GM23338 (cell line): ENCODE measurements around the gene NIF3L1. TPM values are rescaled to one million over a fixed set of nuclear protein-coding genes. Genes with fewer than 3 reads are reported as not detected.

ENCODE experiments used
- ATAC-seq: fragments of 200-7000 bp; cut with Tn5 transposase; 3 replicates; pipeline ENCODE4 v1.9.1; 2020
- DNase-seq: peaks from one replicate; pipeline ENCODE4 v3.0.0-alpha.2; 2015; ENCODE audit warnings: low spot score
- H2AFZ ChIP-seq: fragments of 200-600 bp; sonication (generic); 2 replicates; pipeline ENCODE4 v1.8.0; 2016; ENCODE audit warnings: antibody characterized with exemption, mild to moderate bottlenecking, moderate library complexity
- H3F3A ChIP-seq: fragments of 200-600 bp; sonication (generic); replicated peaks from 2 replicates; pipeline ENCODE4 v1.8.0; 2017; ENCODE audit warnings: antibody characterized with exemption, mixed run types, low read depth
- H3K27ac ChIP-seq: fragments of 200-600 bp; sonication (generic); 2 replicates; pipeline ENCODE4 v1.6.1; 2016; ENCODE audit warnings: low read depth
- H3K27me3 ChIP-seq: fragments of 200-600 bp; sonication (generic); 2 replicates; pipeline ENCODE4 v1.8.0; 2016; ENCODE audit warnings: mild to moderate bottlenecking, mixed run types, moderate library complexity; ENCODE audit not compliant: insufficient read depth
- H3K36me3 ChIP-seq: fragments of 200-600 bp; sonication (generic); 2 replicates; pipeline ENCODE4 v1.8.0; 2016; ENCODE audit warnings: mild to moderate bottlenecking; ENCODE audit not compliant: insufficient read depth
- H3K4me1 ChIP-seq: fragments of 200-600 bp; sonication (generic); 2 replicates; pipeline ENCODE4 v1.8.0; 2016; ENCODE audit warnings: mild to moderate bottlenecking, moderate library complexity; ENCODE audit not compliant: insufficient read depth
- H3K4me2 ChIP-seq: fragments of 200-600 bp; sonication (generic); 2 replicates; pipeline ENCODE4 v1.7.1; 2017; ENCODE audit warnings: mixed run types
- H3K4me3 ChIP-seq: fragments of 200-600 bp; sonication (generic); 2 replicates; pipeline ENCODE4 v1.6.1; 2016; ENCODE audit warnings: mixed run types
- H3K79me2 ChIP-seq: fragments of 200-600 bp; sonication (generic); replicated peaks from 2 replicates; pipeline ENCODE4 v1.8.0; 2017; ENCODE audit warnings: mild to moderate bottlenecking; ENCODE audit not compliant: insufficient read depth
- H3K9me2 ChIP-seq: fragments of 200-600 bp; sonication (generic); 2 replicates; pipeline ENCODE4 v1.8.0; 2017; ENCODE audit not compliant: insufficient read depth
- H4K20me1 ChIP-seq: fragments of 200-600 bp; sonication (generic); replicated peaks from 2 replicates; pipeline ENCODE4 v1.8.0; 2017; ENCODE audit warnings: mild to moderate bottlenecking; ENCODE audit not compliant: insufficient read depth
- H3K27ac Mint-ChIP-seq: 2 replicates; pipeline ENCODE4 v1.8.0; 2020; ENCODE audit warnings: inconsistent platforms, mild to moderate bottlenecking, moderate library complexity, mixed read lengths
- H3K27me3 Mint-ChIP-seq: 3 replicates; pipeline ENCODE4 v1.8.0; 2022; ENCODE audit warnings: low read depth, mild to moderate bottlenecking, moderate library complexity, mixed read lengths, inconsistent platforms; ENCODE audit not compliant: insufficient read depth, poor library complexity
- H3K36me3 Mint-ChIP-seq: 3 replicates; pipeline ENCODE4 v1.8.0; 2021; ENCODE audit warnings: low read depth, mild to moderate bottlenecking, inconsistent platforms, moderate library complexity, mixed read lengths
- H3K4me1 Mint-ChIP-seq: 3 replicates; pipeline ENCODE4 v1.8.0; 2020; ENCODE audit warnings: mild to moderate bottlenecking, inconsistent platforms, mixed read lengths
- H3K4me3 Mint-ChIP-seq: 3 replicates; pipeline ENCODE4 v1.8.0; 2021; ENCODE audit warnings: moderate library complexity, mild to moderate bottlenecking, inconsistent platforms, mixed read lengths
- H3K9me3 Mint-ChIP-seq: 3 replicates; pipeline ENCODE4 v1.8.0; 2020; ENCODE audit warnings: moderate library complexity, mild to moderate bottlenecking, inconsistent platforms, mixed read lengths
- CREB1 ChIP-seq: fragments of 250-450 bp; sonication (Bioruptor Pico); IDR thresholded peaks from 2 replicates; pipeline ENCODE4 v1.5.0; 2020; ENCODE audit warnings: low read depth, mild to moderate bottlenecking, moderate library complexity
- ETS1 ChIP-seq: IDR thresholded peaks from 2 replicates; pipeline ENCODE4 v1.6.1; 2016; ENCODE audit warnings: antibody characterized with exemption
- EZH2 ChIP-seq: fragments of 200-600 bp; sonication (generic); IDR thresholded peaks from one replicate; pipeline ENCODE4 v1.8.0; 2017; ENCODE audit warnings: antibody characterized with exemption, mild to moderate bottlenecking, low read depth; ENCODE audit not compliant: unreplicated experiment
- JUNB ChIP-seq: IDR thresholded peaks from one replicate; pipeline ENCODE4 v1.6.1; 2016; ENCODE audit warnings: antibody characterized with exemption; ENCODE audit not compliant: unreplicated experiment
- NANOG ChIP-seq: IDR thresholded peaks from 2 replicates; pipeline ENCODE4 v1.6.1; 2016; ENCODE audit warnings: antibody characterized with exemption, borderline replicate concordance
- POLR2AphosphoS5 ChIP-seq: IDR thresholded peaks from 2 replicates; pipeline ENCODE4 v1.6.1; 2016; ENCODE audit warnings: antibody characterized with exemption, low read depth
- STAT1 ChIP-seq: IDR thresholded peaks from one replicate; pipeline ENCODE4 v1.6.1; 2016; ENCODE audit warnings: antibody characterized with exemption; ENCODE audit not compliant: unreplicated experiment
- ZNF114 ChIP-seq: fragments of 250-450 bp; sonication (Bioruptor Pico); IDR thresholded peaks from 2 replicates; pipeline ENCODE4 v1.5.0; 2020; ENCODE audit warnings: mild to moderate bottlenecking, moderate library complexity
- ZNF331 ChIP-seq: fragments of 250-450 bp; sonication (Bioruptor Pico); IDR thresholded peaks from 2 replicates; pipeline ENCODE4 v1.5.0; 2020; ENCODE audit warnings: low read depth, mild to moderate bottlenecking, moderate library complexity
- ZNF462 ChIP-seq: fragments of 250-450 bp; sonication (Bioruptor Pico); IDR thresholded peaks from 2 replicates; pipeline ENCODE4 v1.5.0; 2020; ENCODE audit warnings: mild to moderate bottlenecking, moderate library complexity
- polyA plus RNA-seq: library from polyadenylated mRNA; unstranded; fragments of >200 nt; fragmentation: Nextera tagmentation; extraction: Ambion mirVana; gene quantifications from 2 replicates; pipeline ENCODE4 v1.2.1, GENCODE V29; 2016
- total RNA-seq: library from RNA; depleted of rRNA; stranded (reverse); fragments of >200 nt; shearing (Covaris generic); gene quantifications from 2 replicates; pipeline ENCODE4 v1.2.3, GENCODE V29; 2014

NIF3L1 gene
- total and polyA plus RNA-seq, 2 experiments from 2014 or later = 62.8 to 63.9 TPM

- TF ChIP-seq NANOG = no peak
- TF ChIP-seq ZNF462 (CRISPR knock-in tag) = no peak
- no peak for TF ChIP-seq ZNF331
- TF ChIP-seq JUNB = no peak
- TF ChIP-seq ZNF114 (CRISPR knock-in tag) = no peak
- TF ChIP-seq CREB1 (CRISPR knock-in tag) = no peak
- no peak for TF ChIP-seq EZH2
These were observed 15.6 kb upstream of the NIF3L1 start (continued) for GRCh38 chr2:200873560-200873959.

- no peak overlapping the region for H3K4me3 ChIP-seq
- peaks cover 61% of the 10 kb centered on the region for H3K36me3 Mint-ChIP-seq
- no peaks in the 10 kb centered on the region for H3K9me3 Mint-ChIP-seq
- peaks cover 21% of the 10 kb centered on the region for H3K36me3 ChIP-seq
- H3K4me3 Mint-ChIP-seq = no peak overlapping the region
- ATAC-seq (no peak), DNase-seq (no peak)
- H3K27ac Mint-ChIP-seq = no peak overlapping the region
- no peaks in the 10 kb centered on the region for H3K79me2 ChIP-seq
- H4K20me1 ChIP-seq = no peaks in the 10 kb centered on the region; the same call in none of the 2 replicates
- H3K9me2 ChIP-seq = no peaks in the 10 kb centered on the region
- no peaks in the 10 kb centered on the region for H3K27me3 ChIP-seq
- H2AFZ ChIP-seq = no peak overlapping the region
- H3K4me1 Mint-ChIP-seq = no peaks in the 10 kb centered on the region
- no peak overlapping the region for H3K27ac ChIP-seq
- H3K4me2 ChIP-seq = no peak overlapping the region
- H3K4me1 ChIP-seq = no peaks in the 10 kb centered on the region
- no peaks in the 10 kb centered on the region for H3F3A ChIP-seq
- no peaks in the 10 kb centered on the region for H3K27me3 Mint-ChIP-seq
- TF ChIP-seq ZNF331 = no peak
- no peak for TF ChIP-seq ETS1
- no peak for TF ChIP-seq POLR2AphosphoS5
- TF ChIP-seq EZH2 = no peak
- no peak for TF ChIP-seq CREB1 (CRISPR knock-in tag)
- TF ChIP-seq ZNF462 (CRISPR knock-in tag) = no peak
- no peak for TF ChIP-seq STAT1
These were observed 11.7 kb upstream of the NIF3L1 start for GRCh38 chr2:200877443-200877842.
